Measurements from ENCODE around the gene COPS7A. TPM values are rescaled to one million over a fixed set of nuclear protein-coding genes. Genes with fewer than 3 reads are reported as not detected.
"Not testable (repeated sequence)": the region's sequence is repeated elsewhere in the genome, so short reads cannot be mapped to it uniquely, and the experiment has no call there.

COPS7A gene
- total RNA-seq, 4 donors from 2014 or later = 38.4 to 72.6 (median 51.8) TPM

DNA sequence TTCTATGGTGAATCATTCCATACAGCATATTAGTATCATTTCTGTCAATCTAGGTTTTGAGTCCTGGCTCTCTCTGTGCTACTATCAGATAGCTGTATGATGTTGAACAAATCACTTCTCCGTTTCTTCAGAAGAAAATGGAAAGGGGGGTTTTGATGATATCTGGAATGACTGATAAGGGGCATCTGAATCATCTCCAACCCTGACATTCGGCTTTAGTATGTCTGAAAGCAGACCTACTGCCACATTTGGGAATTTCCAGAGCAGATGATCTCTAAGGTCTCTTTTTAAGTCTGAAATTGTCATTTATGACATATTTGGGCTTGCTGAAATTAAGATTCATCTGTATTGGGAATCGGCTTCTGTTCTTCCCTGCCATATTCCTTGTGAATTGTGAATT, 19.0 kb downstream of the COPS7A start:
- no peaks in the 10 kb centered on the region for H3K9me3 ChIP-seq
- no peak overlapping the region for H3K27ac ChIP-seq
- no peaks in the 10 kb centered on the region for H3K4me1 ChIP-seq
- H3K36me3 ChIP-seq = peaks cover 0 to 19% (median 0%) of the 10 kb centered on the region in 3 donors
- no peaks in the 10 kb centered on the region for H3K27me3 ChIP-seq
- no peak for DNase-seq
- H3K4me3 ChIP-seq = no peak overlapping the region
- TF ChIP-seq POLR2A (IDR thresholded peaks at IDR 0.05) (no peak), CTCF (IDR thresholded peaks at IDR 0.05) (no peak)

DNA sequence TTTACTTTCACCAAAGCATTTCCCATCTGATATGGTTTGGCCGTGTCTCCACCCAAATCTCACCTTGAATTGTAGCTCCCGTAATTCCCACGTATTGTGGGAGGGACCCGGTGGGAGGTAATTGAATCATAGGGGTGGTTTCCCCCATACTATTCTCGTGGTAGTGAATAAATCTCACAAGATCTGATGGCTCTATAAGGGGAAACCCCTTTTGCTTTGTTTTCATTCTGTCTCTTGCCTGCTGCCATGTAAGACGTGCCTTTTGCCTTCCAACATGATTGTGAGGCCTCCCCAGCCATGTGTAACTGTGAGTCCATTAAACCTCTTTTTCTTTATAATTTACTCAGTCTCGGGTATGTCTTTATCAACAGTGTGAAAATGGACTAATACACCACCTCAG, 19.5 kb downstream of the COPS7A start:
- H3K27me3 ChIP-seq, H3K4me1 ChIP-seq, H3K4me3 ChIP-seq, H3K9me3 ChIP-seq, DNase-seq, H3K27ac ChIP-seq: not testable (repeated sequence)
- peaks cover 0 to 23% (median 0%) of the 10 kb centered on the region in 3 donors for H3K36me3 ChIP-seq

- Histone ChIP-seq H3K27me3 (no peaks in the 10 kb centered on the region), H3K4me1 (no peaks in the 10 kb centered on the region), H3K27ac (peak overlapping the region in 3 of 4 donors; percentile 41 to 66 (median 61)), H3K36me3 (peaks cover 0 to 48% (median 0%) of the 10 kb centered on the region in 3 donors), H3K4me3 (no peak overlapping the region), H3K9me3 (no peaks in the 10 kb centered on the region)
- peak in 2 of 3 donors; percentile 54 to 59 for DNase-seq
- no peak for TF ChIP-seq CTCF (IDR thresholded peaks at IDR 0.05)
- TF ChIP-seq POLR2A (IDR thresholded peaks at IDR 0.05) = no peak
Observed at GRCh38 chr12:6745741-6746525, 22.1 kb downstream of the COPS7A start.

- no peak for DNase-seq
Observed at GRCh38 chr12:6747216-6747615, 23.4 kb downstream of the COPS7A start.

GRCh38 chr12:6748761-6749160, 24.9 kb downstream of the COPS7A start:
- DNase-seq = no peak
- Histone ChIP-seq H3K4me1 (peaks cover 0 to 11% (median 3%) of the 10 kb centered on the region in 4 donors), H3K4me3 (no peak overlapping the region), H3K9me3 (no peaks in the 10 kb centered on the region), H3K27me3 (no peaks in the 10 kb centered on the region), H3K27ac (no peak overlapping the region), H3K36me3 (peaks cover 0 to 58% (median 0%) of the 10 kb centered on the region in 3 donors)
- TF ChIP-seq POLR2A (IDR thresholded peaks at IDR 0.05) (no peak), CTCF (IDR thresholded peaks at IDR 0.05) (no peak)

More at GRCh38 chr12:6747216-6747615, 23.4 kb downstream of the COPS7A start:
- H3K36me3 ChIP-seq = peaks cover 0 to 58% (median 0%) of the 10 kb centered on the region in 3 donors
- H3K27ac ChIP-seq = no peak overlapping the region
- TF ChIP-seq CTCF (IDR thresholded peaks at IDR 0.05) (no peak), POLR2A (IDR thresholded peaks at IDR 0.05) (no peak)
- peaks cover 0 to 8% (median 3%) of the 10 kb centered on the region in 4 donors for H3K4me1 ChIP-seq
- H3K27me3 ChIP-seq = no peaks in the 10 kb centered on the region
- H3K9me3 ChIP-seq = no peaks in the 10 kb centered on the region
- no peak overlapping the region for H3K4me3 ChIP-seq

- no peak for DNase-seq
- Histone ChIP-seq H3K27me3 (no peaks in the 10 kb centered on the region), H3K4me3 (no peak overlapping the region), H3K36me3 (peaks cover 0 to 58% (median 0%) of the 10 kb centered on the region in 3 donors), H3K4me1 (peaks cover 0 to 16% (median 3%) of the 10 kb centered on the region in 4 donors), H3K9me3 (no peaks in the 10 kb centered on the region), H3K27ac (no peak overlapping the region)
- TF ChIP-seq POLR2A (IDR thresholded peaks at IDR 0.05) = no peak
- TF ChIP-seq CTCF (IDR thresholded peaks at IDR 0.05) = no peak
Observed at GRCh38 chr12:6750506-6750905, 26.7 kb downstream of the COPS7A start.
